ENCODE results near the gene SLC29A1.

Gene SLC29A1

GRCh38 chr6:44271406-44271723 lies 48.0 kb downstream of the SLC29A1 start:
- no peak for TF ChIP-seq CTCF (IDR thresholded peaks at IDR 0.05; ENCODE audit: low read depth, low read length)
- no peak overlapping the region for H3K4me3 ChIP-seq (replicated peaks in 1 of 2; ENCODE audit: low read depth in 2 of 2, low read length in 2 of 2)
- DNase-seq (ENCODE audit: low read depth in 2 of 2): no peak

- no peak for DNase-seq (ENCODE audit: low read depth in 2 of 2)
- no peak for TF ChIP-seq CTCF (IDR thresholded peaks at IDR 0.05; ENCODE audit: low read depth, low read length)
Measured at GRCh38 chr6:44271914-44272313, 48.5 kb downstream of the SLC29A1 start.

GRCh38 chr6:44272529-44272928 lies 49.1 kb downstream of the SLC29A1 start:
- no peak overlapping the region for H3K4me3 ChIP-seq (replicated peaks in 1 of 2; ENCODE audit: low read depth in 2 of 2, low read length in 2 of 2)
- TF ChIP-seq CTCF (IDR thresholded peaks at IDR 0.05; ENCODE audit: low read depth, low read length): no peak
- no peak for DNase-seq (ENCODE audit: low read depth in 2 of 2)

More at GRCh38 chr6:44271914-44272313, 48.5 kb downstream of the SLC29A1 start:
- H3K4me3 ChIP-seq (replicated peaks in 1 of 2; ENCODE audit: low read depth in 2 of 2, low read length in 2 of 2): no peak overlapping the region

GRCh38 chr6:44272999-44273566 lies 49.7 kb downstream of the SLC29A1 start:
- H3K4me3 ChIP-seq (replicated peaks in 1 of 2; ENCODE audit: low read depth in 2 of 2, low read length in 2 of 2): no peak overlapping the region
- DNase-seq (ENCODE audit: low read depth in 2 of 2): no peak
- TF ChIP-seq CTCF (IDR thresholded peaks at IDR 0.05; ENCODE audit: low read depth, low read length): no peak

GRCh38 chr6:44273617-44274016 lies 50.2 kb downstream of the SLC29A1 start:
- no peak for TF ChIP-seq CTCF (IDR thresholded peaks at IDR 0.05; ENCODE audit: low read depth, low read length)
- DNase-seq (ENCODE audit: low read depth in 2 of 2): no peak
- no peak overlapping the region for H3K4me3 ChIP-seq (replicated peaks in 1 of 2; ENCODE audit: low read depth in 2 of 2, low read length in 2 of 2)

- H3K4me3 ChIP-seq (replicated peaks in 1 of 2; ENCODE audit: low read depth in 2 of 2, low read length in 2 of 2): no peak overlapping the region
- DNase-seq (ENCODE audit: low read depth in 2 of 2): no peak
- TF ChIP-seq CTCF (IDR thresholded peaks at IDR 0.05; ENCODE audit: low read depth, low read length): no peak
Measured at GRCh38 chr6:44275271-44275748, 51.9 kb downstream of the SLC29A1 start.
